Fibroblast of peridontal ligament (primary cell): Measurements from ENCODE around the gene TAB2.
"Not testable (repeated sequence)": the region's sequence is repeated elsewhere in the genome, so short reads cannot be mapped to it uniquely, and the experiment has no call there.

Experiments used
- DNase-seq: peaks from one replicate; pipeline ENCODE4 v3.0.0-alpha.2; 2010; ENCODE audit errors: extremely low read depth

The TAB2 gene

GRCh38 chr6:149313070-149313469, 4.4 kb upstream of the TAB2 start:
- DNase-seq, result no peak

GRCh38 chr6:149313861-149314260, 3.7 kb upstream of the TAB2 start:
- no peak for DNase-seq

- DNase-seq, result no peak
Measured at GRCh38 chr6:149314325-149314905, 3.1 kb upstream of the TAB2 start.

GRCh38 chr6:149316108-149316727, 1.3 kb upstream of the TAB2 start:
- no peak for DNase-seq

- peak; percentile 88 for DNase-seq
Measured at GRCh38 chr6:149316740-149317643, 520 bp upstream of the TAB2 start.

GRCh38 chr6:149318581-149319286, 1.2 kb downstream of the TAB2 start:
- peak; percentile 51 for DNase-seq

- DNase-seq, result no peak
Measured at GRCh38 chr6:149319422-149319821, 1.9 kb downstream of the TAB2 start.

- DNase-seq, result not testable (repeated sequence)
Measured at GRCh38 chr6:149320016-149320415, 2.5 kb downstream of the TAB2 start.

- no peak for DNase-seq
Measured at GRCh38 chr6:149320796-149321195, 3.3 kb downstream of the TAB2 start.

GRCh38 chr6:149323353-149323752, 5.8 kb downstream of the TAB2 start:
- DNase-seq, result no peak

GRCh38 chr6:149323925-149324324, 6.4 kb downstream of the TAB2 start:
- no peak for DNase-seq

- DNase-seq, result no peak
Measured at GRCh38 chr6:149324428-149324827, 6.9 kb downstream of the TAB2 start.

GRCh38 chr6:149325648-149326236, 8.2 kb downstream of the TAB2 start:
- DNase-seq, result no peak

GRCh38 chr6:149327638-149328037, 10.1 kb downstream of the TAB2 start:
- DNase-seq, result no peak

- DNase-seq, result no peak
Measured at GRCh38 chr6:149328083-149328482, 10.6 kb downstream of the TAB2 start.

- no peak for DNase-seq
Measured at GRCh38 chr6:149329529-149329928, 12.0 kb downstream of the TAB2 start.

- no peak for DNase-seq
Measured at GRCh38 chr6:149330133-149330532, 12.6 kb downstream of the TAB2 start.

- DNase-seq, result peak; percentile 58
Measured at GRCh38 chr6:149331043-149331807, 13.7 kb downstream of the TAB2 start.

GRCh38 chr6:149331871-149332270, 14.4 kb downstream of the TAB2 start:
- no peak for DNase-seq

- DNase-seq, result no peak
Measured at GRCh38 chr6:149332602-149333265, 15.2 kb downstream of the TAB2 start.

GRCh38 chr6:149333266-149333620, 15.7 kb downstream of the TAB2 start:
- no peak for DNase-seq
